ENCODE results near the gene GPR75. TPM values are rescaled to one million over a fixed set of nuclear protein-coding genes. Genes with fewer than 3 reads are reported as not detected.

The GPR75 gene
- total and polyA plus RNA-seq, 2 experiments from 2014 or later, result 0.34 to 4.1 TPM

- Histone ChIP-seq H3K4me3 (no peak overlapping the region), H3K4me2 (no peak overlapping the region), H3F3A (replicated peaks; ENCODE audit: low read depth) (no peaks in the 10 kb centered on the region), H3K9me2 (ENCODE audit: insufficient read depth) (0 out of 2 replicates have a peak, but pooled peaks cover 3% of the 10 kb centered on the region), H3K36me3 (ENCODE audit: insufficient read depth) (no peaks in the 10 kb centered on the region), H3K79me2 (replicated peaks; ENCODE audit: insufficient read depth) (no peaks in the 10 kb centered on the region), H2AFZ (no peak overlapping the region), H3K27me3 (ENCODE audit: insufficient read depth) (no peaks in the 10 kb centered on the region), H4K20me1 (replicated peaks; ENCODE audit: insufficient read depth) (no peaks in the 10 kb centered on the region), H3K27ac (ENCODE audit: low read depth) (no peak overlapping the region), H3K4me1 (ENCODE audit: insufficient read depth) (no peaks in the 10 kb centered on the region)
- ATAC-seq, result peak; percentile 47; the same call in 2 of the 3 replicates
- H3K4me3 Mint-ChIP-seq, result no peak overlapping the region
- no peak for TF ChIP-seq NANOG (IDR thresholded peaks at IDR 0.05; ENCODE audit: borderline replicate concordance)
- no peak for TF ChIP-seq JUNB (IDR thresholded peaks at IDR 0.05; ENCODE audit: unreplicated experiment)
- no peak for TF ChIP-seq ZNF462 (CRISPR knock-in tag; IDR thresholded peaks at IDR 0.05)
- TF ChIP-seq CTCF (conservative IDR thresholded peaks at IDR 0.05; ENCODE audit: low read depth in 2 of 2), result peak in 1 of 2 experiments; percentile 53; a peak in 2 of 4 replicates
- peaks cover 3% of the 10 kb centered on the region for H3K27me3 Mint-ChIP-seq (ENCODE audit: insufficient read depth, low read depth, poor library complexity)
- no peak overlapping the region for H3K27ac Mint-ChIP-seq
- peaks cover 9% of the 10 kb centered on the region for H3K9me3 Mint-ChIP-seq
- DNase-seq (ENCODE audit: low spot score), result no peak
- peaks cover 2% of the 10 kb centered on the region; the same call in 2 of the 3 replicates for H3K4me1 Mint-ChIP-seq
- H3K36me3 Mint-ChIP-seq (ENCODE audit: low read depth), result no peaks in the 10 kb centered on the region
Observed at GRCh38 chr2:53843595-53843994, 16.2 kb downstream of the GPR75 start.

Data from GM23338 (cell line).